SK-N-SH treated with all-trans-retinoic acid at 6 μM for 48 hours (cell line): ENCODE measurements around the gene DNAH2.

Source experiments
- ATAC-seq: fragments of 200-7000 bp; cut with Tn5 transposase; 3 replicates; pipeline ENCODE4 v1.9.1; 2020; ENCODE audit warnings: mild to moderate bottlenecking, moderate library complexity
- BACH2 ChIP-seq: fragments of 250-450 bp; sonication (Bioruptor Pico); IDR thresholded peaks from 2 replicates; pipeline ENCODE4 v1.9.0; 2021; ENCODE audit warnings: mild to moderate bottlenecking, borderline replicate concordance
- CREB5 ChIP-seq: fragments of 250-450 bp; sonication (Bioruptor Pico); IDR thresholded peaks from 2 replicates; pipeline ENCODE4 v1.5.1; 2020; ENCODE audit warnings: low read depth, mild to moderate bottlenecking, moderate library complexity
- CSDC2 ChIP-seq: fragments of 250-450 bp; sonication (Bioruptor Pico); IDR thresholded peaks from 2 replicates; pipeline ENCODE4 v1.5.0; 2020; ENCODE audit warnings: mild to moderate bottlenecking, moderate library complexity
- CSRNP3 ChIP-seq: fragments of 250-450 bp; sonication (Bioruptor Pico); IDR thresholded peaks from 2 replicates; pipeline ENCODE4 v1.5.1; 2021; ENCODE audit warnings: mild to moderate bottlenecking, moderate library complexity
- GLIS3 ChIP-seq: fragments of 250-450 bp; sonication (Bioruptor Pico); IDR thresholded peaks from 2 replicates; pipeline ENCODE4 v1.5.0; 2020; ENCODE audit warnings: mild to moderate bottlenecking, moderate library complexity
- ISL1 ChIP-seq: fragments of 250-450 bp; sonication (Bioruptor Pico); IDR thresholded peaks from 2 replicates; pipeline ENCODE4 v2.1.2; 2022; ENCODE audit warnings: mild to moderate bottlenecking, moderate library complexity
- OSR1 ChIP-seq: fragments of 250-450 bp; sonication (Bioruptor Pico); IDR thresholded peaks from 2 replicates; pipeline ENCODE4 v1.8.0; 2022; ENCODE audit warnings: moderate library complexity, mild to moderate bottlenecking, inconsistent platforms
- PATZ1 ChIP-seq: fragments of 250-450 bp; sonication (Bioruptor Pico); IDR thresholded peaks from 2 replicates; pipeline ENCODE4 v1.8.0; 2020; ENCODE audit warnings: mild to moderate bottlenecking, moderate library complexity, borderline replicate concordance
- POU6F1 ChIP-seq: fragments of 250-450 bp; sonication (Bioruptor Pico); IDR thresholded peaks from 2 replicates; pipeline ENCODE4 v1.8.0; 2021; ENCODE audit warnings: low read depth, mild to moderate bottlenecking, moderate library complexity, borderline replicate concordance
- PPARA ChIP-seq: fragments of 250-450 bp; sonication (Bioruptor Pico); IDR thresholded peaks from 2 replicates; pipeline ENCODE4 v1.5.0; 2020; ENCODE audit warnings: mild to moderate bottlenecking, borderline replicate concordance
- RARB ChIP-seq: fragments of 250-450 bp; sonication (Bioruptor Pico); IDR thresholded peaks from 2 replicates; pipeline ENCODE4 v1.8.0; 2021; ENCODE audit warnings: mild to moderate bottlenecking, moderate library complexity
- SNAI2 ChIP-seq: fragments of 250-450 bp; sonication (Bioruptor Pico); IDR thresholded peaks from 2 replicates; pipeline ENCODE4 v1.5.0; 2020; ENCODE audit warnings: mild to moderate bottlenecking, moderate library complexity
- TCF4 ChIP-seq: fragments of 250-450 bp; sonication (Bioruptor Pico); IDR thresholded peaks from 2 replicates; pipeline ENCODE4 v1.8.0; 2021; ENCODE audit warnings: mild to moderate bottlenecking, moderate library complexity, borderline replicate concordance
- TOX ChIP-seq: fragments of 250-450 bp; sonication (Bioruptor Pico); IDR thresholded peaks from 2 replicates; pipeline ENCODE4 v1.8.0; 2021; ENCODE audit warnings: mild to moderate bottlenecking, moderate library complexity, borderline replicate concordance
- TSHZ2 ChIP-seq: fragments of 250-450 bp; sonication (Bioruptor Pico); IDR thresholded peaks from 2 replicates; pipeline ENCODE4 v1.5.0; 2020; ENCODE audit warnings: mild to moderate bottlenecking, moderate library complexity
- ZC3H10 ChIP-seq: fragments of 250-450 bp; sonication (Bioruptor Pico); IDR thresholded peaks from 2 replicates; pipeline ENCODE4 v1.5.1; 2021; ENCODE audit warnings: mild to moderate bottlenecking, moderate library complexity
- ZFP3 ChIP-seq: fragments of 250-450 bp; sonication (Bioruptor Pico); IDR thresholded peaks from 2 replicates; pipeline ENCODE4 v1.5.0; 2020; ENCODE audit warnings: mild to moderate bottlenecking, moderate library complexity
- ZFP30 ChIP-seq: fragments of 450-650 bp; formaldehyde crosslinking; IDR thresholded peaks from 2 replicates; pipeline ENCODE4 v1.5.0; 2022; ENCODE audit warnings: mild to moderate bottlenecking, moderate library complexity
- ZNF565 ChIP-seq: fragments of 450-650 bp; formaldehyde crosslinking; conservative IDR thresholded peaks from 2 replicates; pipeline ENCODE4 v1.5.0; 2020; ENCODE audit warnings: low read depth, mild to moderate bottlenecking, moderate library complexity
- ZNF70 ChIP-seq: fragments of 450-650 bp; formaldehyde crosslinking; IDR thresholded peaks from 2 replicates; pipeline ENCODE4 v1.5.0; 2020; ENCODE audit warnings: mild to moderate bottlenecking, moderate library complexity
- ZNF8 ChIP-seq: fragments of 450-650 bp; formaldehyde crosslinking; IDR thresholded peaks from 2 replicates; pipeline ENCODE4 v1.5.0; 2020; ENCODE audit warnings: mild to moderate bottlenecking, moderate library complexity

DNAH2 gene

GRCh38 chr17:7794075-7794663 is 76.6 kb downstream of the DNAH2 start:
- ATAC-seq, result no peak
- TF ChIP-seq ZFP3 (CRISPR knock-in tag) (no peak), ZNF70 (no peak), ZNF8 (CRISPR knock-in tag) (no peak), TSHZ2 (no peak), CSDC2 (no peak), SNAI2 (CRISPR knock-in tag) (no peak), POU6F1 (no peak), GLIS3 (CRISPR knock-in tag) (no peak), ZNF565 (CRISPR knock-in tag) (no peak), OSR1 (CRISPR knock-in tag) (no peak), BACH2 (CRISPR knock-in tag) (no peak), ZFP30 (no peak), TOX (CRISPR knock-in tag) (no peak), ISL1 (no peak), CSRNP3 (CRISPR knock-in tag) (no peak), CREB5 (CRISPR knock-in tag) (no peak), PATZ1 (CRISPR knock-in tag) (no peak), RARB (CRISPR knock-in tag) (no peak), ZC3H10 (CRISPR knock-in tag) (no peak), PPARA (CRISPR knock-in tag) (no peak)

- TF ChIP-seq ZNF565 (CRISPR knock-in tag) (no peak), ISL1 (no peak), ZC3H10 (CRISPR knock-in tag) (no peak), CREB5 (CRISPR knock-in tag) (no peak), ZNF8 (CRISPR knock-in tag) (no peak), TCF4 (CRISPR knock-in tag) (no peak), TOX (CRISPR knock-in tag) (no peak), BACH2 (CRISPR knock-in tag) (no peak), CSDC2 (no peak)
- ATAC-seq, result no peak
Measured at GRCh38 chr17:7797976-7798375, 80.4 kb downstream of the DNAH2 start.
